H1 (cell line): Measurements from ENCODE around the gene RNASE12. TPM values are rescaled to one million over a fixed set of nuclear protein-coding genes. Genes with fewer than 3 reads are reported as not detected.

Source experiments
- CTCF ChIA-PET: fragments of 300-600 bp; sonication (Branson Sonifier 250); formaldehyde crosslinking; loops from one replicate; lab custom pipeline; 2021; ENCODE audit not compliant: partially characterized antibody; lab: Charles Lee
- POLR2A ChIA-PET: fragments of 300-600 bp; sonication (Branson Sonifier 250); formaldehyde crosslinking; loops from one replicate; lab custom pipeline; 2021; ENCODE audit warnings: inconsistent platforms; ENCODE audit not compliant: partially characterized antibody; lab: Charles Lee
- DNase-seq, 2 experiments: peaks; one replicate each; pipeline versions ENCODE4 v3.0.0 to v3.0.0-alpha.2; 2010 to 2022; ENCODE audit warnings: low spot score in 2 of 2, low read depth in 1 of 2, mixed read lengths in 1 of 2
- FAIRE-seq: peaks from 2 replicates; lab custom pipeline; 2011; peaks lifted over from hg19 to GRCh38; lab: Jason Lieb, UNC
- H2AFZ ChIP-seq: 2 replicates; pipeline ENCODE4 v1.8.1; 2012; ENCODE audit warnings: low read length, inconsistent platforms
- H2AK5ac ChIP-seq: 2 replicates; pipeline ENCODE4 v1.6.1; 2013; ENCODE audit warnings: low read depth, low read length
- H2BK120ac ChIP-seq: replicated peaks from 2 replicates; pipeline ENCODE3; 2013; ENCODE audit warnings: low read depth, low read length, inconsistent platforms
- H2BK12ac ChIP-seq: 2 replicates; pipeline ENCODE4 v1.6.1; 2013; ENCODE audit warnings: low read depth, low read length
- H2BK15ac ChIP-seq: 2 replicates; pipeline ENCODE4 v1.6.1; 2013; ENCODE audit warnings: low read length
- H2BK20ac ChIP-seq: 2 replicates; pipeline ENCODE4 v1.6.1; 2013; ENCODE audit warnings: low read length
- H2BK5ac ChIP-seq: 2 replicates; pipeline ENCODE4 v1.6.1; 2013; ENCODE audit warnings: low read depth, low read length
- H3K14ac ChIP-seq: 2 replicates; pipeline ENCODE4 v1.6.1; 2013; ENCODE audit warnings: inconsistent platforms; ENCODE audit not compliant: insufficient read length
- H3K18ac ChIP-seq: 2 replicates; pipeline ENCODE4 v1.6.1; 2013; ENCODE audit warnings: low read length; ENCODE audit errors: extremely low read depth
- H3K23ac ChIP-seq: 2 replicates; pipeline ENCODE4 v1.6.1; 2013; ENCODE audit warnings: inconsistent platforms; ENCODE audit not compliant: insufficient read length
- H3K23me2 ChIP-seq: 2 replicates; pipeline ENCODE4 v1.6.1; 2013; ENCODE audit warnings: low read depth, low read length
- H3K27ac ChIP-seq: 2 replicates; pipeline ENCODE4 v1.6.1; 2011; ENCODE audit warnings: low read depth, low read length, inconsistent platforms
- H3K27me3 ChIP-seq, 4 experiments: replicated peaks in 1 of 4; 1 replicate in 1 of 4; 2 replicates in 3 of 4; pipeline versions ENCODE4 v1.6.1 to v1.8.1; 2011 to 2013; ENCODE audit warnings: low read length in 3 of 4, mild to moderate bottlenecking in 3 of 4, inconsistent platforms in 2 of 4, mixed read lengths in 2 of 4, moderate library complexity in 1 of 4; ENCODE audit not compliant: control insufficient read depth in 3 of 4, insufficient read depth in 3 of 4; ENCODE audit errors: extremely low read depth in 1 of 4
- H3K36me3 ChIP-seq, 4 experiments: 2 replicates each; pipeline versions ENCODE4 v1.6.1 to v1.8.1; 2011 to 2013; ENCODE audit warnings: mild to moderate bottlenecking in 4 of 4, low read length in 3 of 4, moderate library complexity in 2 of 4, control low read depth in 1 of 4, inconsistent platforms in 1 of 4; ENCODE audit not compliant: insufficient read depth in 4 of 4, control insufficient read depth in 2 of 4
- H3K4ac ChIP-seq: replicated peaks from 2 replicates; pipeline ENCODE3; 2013; ENCODE audit warnings: low read length, low read depth, mixed read lengths, inconsistent platforms; ENCODE audit not compliant: insufficient read length
- H3K4me1 ChIP-seq, 4 experiments: replicated peaks in 1 of 4; 1 replicate in 1 of 4; 2 replicates in 3 of 4; pipeline versions ENCODE4 v1.6.1 to v1.8.1; 2011 to 2013; ENCODE audit warnings: low read length in 3 of 4, inconsistent platforms in 2 of 4, mixed read lengths in 1 of 4; ENCODE audit not compliant: insufficient read depth in 4 of 4, control insufficient read depth in 3 of 4
- H3K4me2 ChIP-seq, 2 experiments: 2 replicates each; pipeline versions ENCODE4 v1.6.1 to v1.8.1; 2011 to 2013; ENCODE audit warnings: low read depth in 2 of 2, low read length in 2 of 2, control low read depth in 1 of 2, inconsistent platforms in 1 of 2, mild to moderate bottlenecking in 1 of 2; ENCODE audit not compliant: insufficient read depth in 1 of 2
- H3K4me3 ChIP-seq, 4 experiments: fragments of 200-600, 300-600 bp in 1 of 4; sonication (generic), shearing (Covaris generic), sonication (Bioruptor Twin) in 1 of 4; 2 replicates each; pipeline versions ENCODE4 v1.5.1 to v1.8.1; 2011 to 2016; ENCODE audit warnings: low read length in 4 of 4, low read depth in 3 of 4, control low read depth in 2 of 4, inconsistent platforms in 2 of 4, mild to moderate bottlenecking in 2 of 4, mixed read lengths in 1 of 4, moderate library complexity in 1 of 4; ENCODE audit not compliant: insufficient read depth in 2 of 4; ENCODE audit errors: extremely low read depth in 1 of 4
- H3K56ac ChIP-seq: replicated peaks from 2 replicates; pipeline ENCODE3; 2013; ENCODE audit warnings: low read depth, mild to moderate bottlenecking, mixed read lengths, low read length, inconsistent platforms; ENCODE audit not compliant: insufficient read length
- H3K79me1 ChIP-seq: 2 replicates; pipeline ENCODE4 v1.6.1; 2013; ENCODE audit warnings: low read depth, low read length, control low read depth
- H3K79me2 ChIP-seq, 2 experiments: 2 replicates each; pipeline versions ENCODE4 v1.6.1 to v1.8.1; 2012 to 2013; ENCODE audit warnings: low read length in 2 of 2, mild to moderate bottlenecking in 2 of 2, inconsistent platforms in 1 of 2; ENCODE audit not compliant: insufficient read depth in 2 of 2, control insufficient read depth in 1 of 2
- H3K9ac ChIP-seq, 4 experiments: replicated peaks in 1 of 4; 1 replicate in 1 of 4; 2 replicates in 3 of 4; pipeline versions ENCODE4 v1.6.1 to v1.8.1; 2011 to 2013; ENCODE audit warnings: low read depth in 3 of 4, low read length in 3 of 4, control low read depth in 2 of 4, mild to moderate bottlenecking in 2 of 4, moderate library complexity in 2 of 4, inconsistent platforms in 1 of 4; ENCODE audit errors: extremely low read depth in 1 of 4
- H3K9me3 ChIP-seq, 2 experiments: 2 replicates each; pipeline versions ENCODE4 v1.6.1 to v1.8.1; 2012 to 2013; ENCODE audit warnings: mild to moderate bottlenecking in 2 of 2, moderate library complexity in 2 of 2, control low read depth in 1 of 2, inconsistent platforms in 1 of 2, low read depth in 1 of 2, low read length in 1 of 2, mixed read lengths in 1 of 2; ENCODE audit not compliant: insufficient read depth in 2 of 2
- H4K20me1 ChIP-seq, 2 experiments: replicated peaks in 1 of 2; 2 replicates each; pipeline versions ENCODE3 to v1.8.1; 2011 to 2013; ENCODE audit warnings: inconsistent platforms in 2 of 2, low read length in 2 of 2, mild to moderate bottlenecking in 1 of 2; ENCODE audit not compliant: insufficient read depth in 2 of 2, control insufficient read depth in 1 of 2
- H4K5ac ChIP-seq: 2 replicates; pipeline ENCODE4 v1.6.1; 2013; ENCODE audit warnings: low read length, low read depth, mixed read lengths, inconsistent platforms; ENCODE audit not compliant: insufficient read length
- H4K8ac ChIP-seq: 2 replicates; pipeline ENCODE4 v1.8.0; 2013; ENCODE audit warnings: mild to moderate bottlenecking, moderate library complexity, low read length, inconsistent platforms; ENCODE audit not compliant: insufficient read depth; ENCODE audit errors: extremely low read depth
- H4K91ac ChIP-seq: replicated peaks from 2 replicates; pipeline ENCODE3; 2013; ENCODE audit warnings: low read length, mixed read lengths, inconsistent platforms; ENCODE audit not compliant: insufficient read length
- BCL11A ChIP-seq, 2 experiments: IDR thresholded peaks; one replicate each; pipeline ENCODE4 v1.6.1; 2011; ENCODE audit warnings: low read depth in 2 of 2, low read length in 2 of 2, mild to moderate bottlenecking in 2 of 2
- CEBPB ChIP-seq: IDR thresholded peaks from 2 replicates; pipeline ENCODE4 v1.6.1; 2012; ENCODE audit warnings: low read depth, low read length
- CTBP2 ChIP-seq: IDR thresholded peaks from 2 replicates; pipeline ENCODE4 v1.7.0; 2011; ENCODE audit warnings: borderline replicate concordance, mild to moderate bottlenecking, moderate library complexity, mixed read lengths, low read length; ENCODE audit not compliant: insufficient read depth, insufficient read length
- JUN ChIP-seq: IDR thresholded peaks from 2 replicates; pipeline ENCODE4 v1.6.1; 2011; ENCODE audit warnings: low read depth, mild to moderate bottlenecking, improper control_type of control experiment, low read length
- KDM1A ChIP-seq: fragments of 200-600, 300-600 bp; sonication (generic); IDR thresholded peaks from 2 replicates; pipeline ENCODE4 v1.7.1; 2016; ENCODE audit warnings: mild to moderate bottlenecking, low read length, borderline replicate concordance
- KDM4A ChIP-seq: IDR thresholded peaks from one replicate; pipeline ENCODE4 v1.7.1; 2012; ENCODE audit warnings: low read depth, mild to moderate bottlenecking, moderate library complexity, low read length, inconsistent platforms; ENCODE audit not compliant: severe bottlenecking
- POU5F1 ChIP-seq: IDR thresholded peaks from 2 replicates; pipeline ENCODE4 v1.6.1; 2011; ENCODE audit warnings: low read depth, mild to moderate bottlenecking, low read length, moderate library complexity
- RBBP5 ChIP-seq: IDR thresholded peaks from 2 replicates; pipeline ENCODE4 v1.7.1; 2012; ENCODE audit warnings: low read depth, mild to moderate bottlenecking, inconsistent platforms, low read length, moderate library complexity, borderline replicate concordance
- SIN3A ChIP-seq, 2 experiments: IDR thresholded peaks in 1 of 2; conservative IDR thresholded peaks in 1 of 2; 2 replicates each; pipeline ENCODE4 v1.6.1; 2011 to 2012; ENCODE audit warnings: low read length in 2 of 2, improper control_type of control experiment in 1 of 2, low read depth in 1 of 2, mild to moderate bottlenecking in 1 of 2
- TEAD4 ChIP-seq: IDR thresholded peaks from 2 replicates; pipeline ENCODE4 v1.6.1; 2012; ENCODE audit warnings: low read depth, low read length, inconsistent platforms, mixed read lengths
- WGBS, 2 experiments: shearing (Covaris generic) in 1 of 2; methylation state at CpG; one replicate each; pipeline versions ENCODE4 v1.1.6 to v1.1.7; 2013 to 2015; ENCODE audit warnings: low lambda C conversion rate in 2 of 2, mixed read lengths in 2 of 2, inconsistent platforms in 1 of 2, low coverage in 1 of 2, missing lambda C conversion rate in 1 of 2; ENCODE audit not compliant: insufficient replicate concordance in 2 of 2, insufficient coverage in 1 of 2, insufficient read length in 1 of 2; ENCODE audit errors: extremely low coverage in 1 of 2, missing lambda C conversion rate in 1 of 2; 5-methylcytosine and 5-hydroxymethylcytosine counted together
- polyA plus RNA-seq, 7 experiments: library from polyadenylated mRNA; depleted of rRNA in 3 of 7; stranded (reverse) in 5 of 7; unstranded in 2 of 7; fragments of >200 nt in 5 of 7; fragments of 200-250 nt in 2 of 7; gene quantifications; 1 replicate in 5 of 7; 2 replicates in 1 of 7; 4 replicates in 1 of 7; pipeline versions ENCODE4 v1.2.1 to v1.2.3, GENCODE V29; 2011 to 2013; ENCODE audit warnings: missing spikeins in 2 of 7, mixed read lengths in 2 of 7
- total RNA-seq: library from RNA; stranded (reverse); fragmentation: NEBNext Ultra II Directional; extraction: Animal tissue kit (Norgen Biotek cat#: 25700); gene quantifications from 2 replicates; pipeline ENCODE4 v1.2.1, GENCODE V29; 2021

RNASE12 gene
- total and polyA plus RNA-seq, 2 of the 8 experiments (the other 6 are each of a cell fraction or from before 2014, with no cell fraction given): not detected

- Histone ChIP-seq H4K8ac (no peak overlapping the region), H3K23me2 (peaks cover 28% of the 10 kb centered on the region), H2BK12ac (no peak overlapping the region), H3K4ac (no peak overlapping the region), H4K5ac (no peak overlapping the region), H3K9ac (peak overlapping the region in 3 of 4 experiments; percentile 21 to 51 (median 44); a peak in 4 of 7 replicates), H3K4me2 (peak overlapping the region; percentile 86 to 91), H3K23ac (no peak overlapping the region), H3K4me3 (peak overlapping the region; percentile 76 to 96 (median 88)), H2BK5ac (no peak overlapping the region), H3K79me2 (no peaks in the 10 kb centered on the region), H3K27ac (no peak overlapping the region), H2BK120ac (no peak overlapping the region), H2AFZ (no peak overlapping the region; the same call in 1 of the 2 replicates), H3K27me3 (peaks cover 0 to 21% (median 14%) of the 10 kb centered on the region in 4 experiments; a peak in 5 of 7 replicates), H3K36me3 (no peaks in the 10 kb centered on the region), H3K56ac (no peak overlapping the region), H2BK15ac (no peak overlapping the region), H2BK20ac (no peak overlapping the region), H3K79me1 (no peaks in the 10 kb centered on the region), H3K14ac (no peak overlapping the region), H3K4me1 (peaks cover 0 to 6% (median 1%) of the 10 kb centered on the region in 4 experiments; a peak in 2 of 7 replicates), H4K20me1 (no peaks in the 10 kb centered on the region), H2AK5ac (no peak overlapping the region), H4K91ac (no peak overlapping the region), H3K9me3 (no peaks in the 10 kb centered on the region), H3K18ac (no peak overlapping the region)
- DNase-seq: peak in 1 of 2 experiments; percentile 85
- ChIA-PET CTCF (interaction anchor here (0.6 to 3.1 kb wide), 14 partner anchors 9 to 308 kb away, joined by 3 to 16 read pairs (median 4); partner anchors contain the start of gene RNASE4), POLR2A (interaction anchor here (1.4 to 2.1 kb wide), 4 partner anchors 27 to 175 kb away, joined by 4 to 7 read pairs (median 6); partner anchors contain the start of gene APEX1)
- FAIRE-seq: peak; percentile 63
- 3% methylated on average over 19 of the region's 19 CpGs; no CpG with 5 or more reads in 1 of the 2 experiments for WGBS, 2 experiments
- TF ChIP-seq POU5F1: 0 out of 2 replicates have a peak, but pooled peaks have one; percentile 45
- no peak for TF ChIP-seq RBBP5
- TF ChIP-seq JUN: no peak
- TF ChIP-seq KDM1A: no peak
- peak; percentile 33; the same call in 1 of the 2 replicates for TF ChIP-seq CEBPB
- TF ChIP-seq BCL11A (IDR thresholded peaks at IDR 0.05; ENCODE audit: low read depth in 2 of 2, low read length in 2 of 2): no peak
- TF ChIP-seq CTBP2: no peak
- no peak for TF ChIP-seq KDM4A
- TF ChIP-seq SIN3A (conservative IDR thresholded peaks at IDR 0.05 in 1 of 2, IDR thresholded peaks at IDR 0.05 in 1 of 2; ENCODE audit: low read depth in 1 of 2, low read length in 2 of 2): peak in 1 of 2 experiments; percentile 18; a peak in 1 of 4 replicates
- 0 out of 2 replicates have a peak, but pooled peaks have one; percentile 24 for TF ChIP-seq TEAD4
Observed at GRCh38 chr14:20631023-20631879, 40.1 kb upstream of the RNASE12 start.
